Caco-2 (cell line): ENCODE results near the gene CDC42BPG. TPM values are rescaled to one million over a fixed set of nuclear protein-coding genes. Genes with fewer than 3 reads are reported as not detected.

Experiments used
- BruUV-seq: library from RNA; stranded (reverse); fragments of 400-500 nt; replicated peaks from 2 replicates; lab custom pipeline; 2021; lab: Mats Ljungman, UMichigan
- CTCF ChIA-PET: fragments of 300-600 bp; sonication (Branson Sonifier 250); formaldehyde crosslinking; loops from one replicate; lab custom pipeline; 2022; ENCODE audit warnings: antibody characterized with exemption; lab: Charles Lee
- POLR2A ChIA-PET: fragments of 300-600 bp; sonication (Branson Sonifier 250); formaldehyde crosslinking; loops from one replicate; lab custom pipeline; 2022; ENCODE audit warnings: antibody characterized with exemption; lab: Charles Lee
- DNase-seq, 2 experiments: peaks; one replicate each; pipeline versions ENCODE4 v3.0.0 to v3.0.0-alpha.2; 2020 to 2022
- H3K27me3 ChIP-seq: replicated peaks from 2 replicates; pipeline ENCODE4 v1.6.0; 2011; ENCODE audit warnings: low read length; ENCODE audit not compliant: control insufficient read depth, insufficient read depth
- H3K36me3 ChIP-seq: 2 replicates; pipeline ENCODE4 v1.5.1; 2011; ENCODE audit warnings: low read length; ENCODE audit not compliant: control insufficient read depth, insufficient read depth
- H3K4me1 ChIP-seq: fragments of 250-450 bp; sonication (Bioruptor Pico); 2 replicates; pipeline ENCODE4 v1.5.1; 2020; ENCODE audit warnings: mild to moderate bottlenecking
- H3K4me3 ChIP-seq: 2 replicates; pipeline ENCODE4 v1.5.1; 2011; ENCODE audit warnings: low read depth, mild to moderate bottlenecking, control low read depth, low read length
- H3K9me3 ChIP-seq: fragments of 250-450 bp; sonication (Bioruptor Pico); 2 replicates; pipeline ENCODE4 v1.5.1; 2020; ENCODE audit warnings: mild to moderate bottlenecking, moderate library complexity
- H3K27ac Mint-ChIP-seq: one replicate; pipeline ENCODE4 v1.8.0; 2022; ENCODE audit warnings: mixed read lengths; ENCODE audit not compliant: unreplicated experiment
- H3K27me3 Mint-ChIP-seq: one replicate; pipeline ENCODE4 v1.8.0; 2022; ENCODE audit warnings: mixed read lengths; ENCODE audit not compliant: insufficient read depth, unreplicated experiment
- H3K36me3 Mint-ChIP-seq: one replicate; pipeline ENCODE4 v1.8.0; 2022; ENCODE audit warnings: mild to moderate bottlenecking, mixed read lengths; ENCODE audit not compliant: insufficient read depth, unreplicated experiment
- H3K4me1 Mint-ChIP-seq: one replicate; pipeline ENCODE4 v1.8.0; 2022; ENCODE audit warnings: low read depth, mixed read lengths; ENCODE audit not compliant: unreplicated experiment
- H3K4me3 Mint-ChIP-seq: one replicate; pipeline ENCODE4 v1.8.0; 2022; ENCODE audit warnings: mild to moderate bottlenecking, moderate library complexity, mixed read lengths; ENCODE audit not compliant: unreplicated experiment
- H3K9me3 Mint-ChIP-seq: one replicate; pipeline ENCODE4 v1.8.0; 2022; ENCODE audit warnings: mixed read lengths; ENCODE audit not compliant: unreplicated experiment
- intact Hi-C: fragments of 100-400 bp; cut with micrococcal nuclease; formaldehyde crosslinking; loops from one replicate; pipeline ENCODE4 v1.10.0; 2022; ENCODE audit not compliant: unreplicated experiment
- total RNA-seq: library from RNA; stranded (reverse); gene quantifications from 2 replicates; pipeline ENCODE4 v1.2.3, GENCODE V29; 2022
- TF ChIP-seq, protein P1 (sequence below), 2 experiments: fragments of 200-600 bp in 1 of 2; IDR thresholded peaks; 1 replicate in 1 of 2; 2 replicates in 1 of 2; pipeline versions ENCODE4 v1.5.1 to v1.8.0; 2011 to 2022; ENCODE audit warnings: antibody characterized with exemption in 1 of 2, control low read depth in 1 of 2, inconsistent platforms in 1 of 2, low read depth in 1 of 2, low read length in 1 of 2, mild to moderate bottlenecking in 1 of 2, moderate library complexity in 1 of 2; ENCODE audit not compliant: insufficient read depth in 1 of 2, severe bottlenecking in 1 of 2, unreplicated experiment in 1 of 2

The CDC42BPG gene
- total RNA-seq, 1 experiment from 2014 or later, result 29.1 TPM

DNA sequence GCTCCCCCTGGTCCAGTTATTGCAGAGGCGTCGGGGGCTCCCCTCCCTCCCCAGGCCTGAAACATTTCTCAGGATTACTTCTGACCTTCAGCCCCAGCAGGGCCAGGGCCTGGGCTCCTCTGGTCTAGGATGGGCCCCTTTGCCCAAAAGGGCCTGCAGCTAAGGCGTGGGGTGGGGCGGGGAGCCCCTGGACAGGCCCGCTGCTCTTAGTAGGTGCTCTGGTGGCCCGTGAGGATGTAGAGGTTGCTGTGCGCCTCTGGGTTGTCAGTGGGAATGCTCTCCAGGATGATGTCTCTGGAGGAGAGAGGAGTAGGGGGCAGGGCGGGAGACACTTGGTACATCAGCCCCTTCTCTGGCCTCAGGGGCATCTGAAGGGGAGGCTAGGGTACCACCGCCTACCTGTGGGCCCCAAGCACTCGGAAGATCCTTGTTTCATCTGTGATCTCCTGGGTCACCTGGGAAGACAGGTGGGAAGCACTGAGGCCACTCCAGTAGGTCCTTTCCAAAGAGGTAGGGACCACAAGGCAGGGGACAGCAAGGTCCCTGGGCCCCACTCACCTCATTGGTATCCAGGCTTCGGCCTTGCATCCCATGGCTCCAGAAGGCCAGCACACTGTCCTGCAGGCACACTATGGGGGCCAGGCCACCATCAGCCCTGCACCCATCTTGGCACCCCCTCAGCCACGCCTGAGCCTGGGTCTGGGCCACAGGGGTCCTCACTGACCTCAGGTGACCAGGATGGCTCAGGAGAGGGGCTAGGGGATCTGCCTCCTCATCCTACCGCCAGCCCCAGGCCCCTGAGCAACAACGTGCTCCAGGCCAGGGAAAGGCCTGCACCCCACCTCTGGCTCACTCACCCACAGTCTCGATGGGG, 54.9 kb downstream of the CDC42BPG start:
- no peaks in the 10 kb centered on the region for H3K9me3 ChIP-seq
- H3K4me1 ChIP-seq, result no peaks in the 10 kb centered on the region
- no peaks in the 10 kb centered on the region for H3K36me3 ChIP-seq
- no peak overlapping the region for H3K4me3 ChIP-seq
- POLR2A ChIA-PET, result interaction anchor here (0.6 kb wide), 1 partner anchor 33 kb away, joined by 3 read pairs; no protein-coding TSS in a partner anchor
- Mint-ChIP-seq H3K4me3 (no peak overlapping the region), H3K36me3 (no peaks in the 10 kb centered on the region), H3K4me1 (no peaks in the 10 kb centered on the region), H3K9me3 (no peaks in the 10 kb centered on the region), H3K27ac (no peak overlapping the region), H3K27me3 (no peaks in the 10 kb centered on the region)
- no TSS peak for BruUV-seq
- TF ChIP-seq, protein P1, sequence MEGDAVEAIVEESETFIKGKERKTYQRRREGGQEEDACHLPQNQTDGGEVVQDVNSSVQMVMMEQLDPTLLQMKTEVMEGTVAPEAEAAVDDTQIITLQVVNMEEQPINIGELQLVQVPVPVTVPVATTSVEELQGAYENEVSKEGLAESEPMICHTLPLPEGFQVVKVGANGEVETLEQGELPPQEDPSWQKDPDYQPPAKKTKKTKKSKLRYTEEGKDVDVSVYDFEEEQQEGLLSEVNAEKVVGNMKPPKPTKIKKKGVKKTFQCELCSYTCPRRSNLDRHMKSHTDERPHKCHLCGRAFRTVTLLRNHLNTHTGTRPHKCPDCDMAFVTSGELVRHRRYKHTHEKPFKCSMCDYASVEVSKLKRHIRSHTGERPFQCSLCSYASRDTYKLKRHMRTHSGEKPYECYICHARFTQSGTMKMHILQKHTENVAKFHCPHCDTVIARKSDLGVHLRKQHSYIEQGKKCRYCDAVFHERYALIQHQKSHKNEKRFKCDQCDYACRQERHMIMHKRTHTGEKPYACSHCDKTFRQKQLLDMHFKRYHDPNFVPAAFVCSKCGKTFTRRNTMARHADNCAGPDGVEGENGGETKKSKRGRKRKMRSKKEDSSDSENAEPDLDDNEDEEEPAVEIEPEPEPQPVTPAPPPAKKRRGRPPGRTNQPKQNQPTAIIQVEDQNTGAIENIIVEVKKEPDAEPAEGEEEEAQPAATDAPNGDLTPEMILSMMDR (IDR thresholded peaks at IDR 0.05; ENCODE audit: insufficient read depth in 1 of 2, low read depth in 1 of 2, low read length in 1 of 2, severe bottlenecking in 1 of 2, unreplicated experiment in 1 of 2), result no peak
- DNase-seq, result peak in 1 of 2 experiments; percentile 21
- intact Hi-C loops, result no loop called here
- CTCF ChIA-PET, result no interaction called here
- no peaks in the 10 kb centered on the region for H3K27me3 ChIP-seq

DNA sequence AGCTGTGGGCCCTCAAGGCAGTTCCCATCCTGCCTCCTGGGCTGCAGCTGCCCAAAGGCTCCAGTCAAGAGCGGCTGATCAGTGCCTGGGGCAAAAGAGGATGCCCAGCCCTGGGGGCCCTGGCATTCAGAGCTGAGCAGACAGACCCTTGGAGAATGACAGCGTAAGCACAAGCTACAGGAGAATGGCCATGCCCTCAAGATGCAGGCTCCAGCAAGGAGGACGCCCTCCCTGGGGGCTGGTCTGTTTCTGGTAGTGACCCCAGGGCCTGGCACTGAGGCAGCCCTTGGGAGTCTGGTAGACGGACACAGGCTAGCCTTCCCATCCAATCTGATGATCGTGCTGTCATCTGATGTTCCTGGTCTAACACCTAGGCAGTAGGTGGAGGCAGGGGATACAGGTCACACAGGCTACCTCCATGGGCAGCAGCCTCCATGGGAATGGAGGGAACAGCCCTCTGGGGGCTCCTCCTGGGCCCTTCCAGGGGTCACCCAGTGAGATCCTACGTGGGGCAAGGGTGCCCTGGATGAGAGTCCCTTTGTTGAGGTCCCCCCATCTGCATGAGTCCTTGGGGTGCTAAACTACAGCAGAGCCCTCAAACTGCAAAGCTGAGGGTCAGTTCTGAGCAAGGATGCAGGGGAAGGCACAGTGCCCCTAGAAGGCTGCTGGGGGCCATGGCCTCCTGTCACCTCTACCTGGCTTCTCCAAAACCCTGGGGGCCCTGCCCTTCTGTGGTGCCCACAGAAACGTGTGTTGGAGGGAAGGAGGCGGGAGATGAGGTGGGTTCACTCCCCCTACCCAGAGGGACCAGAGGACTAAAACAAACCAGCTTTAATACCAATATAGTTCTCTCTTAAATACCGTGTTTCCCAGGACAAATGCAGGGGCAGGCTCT, 55.9 kb downstream of the CDC42BPG start:
- ChIA-PET POLR2A (interaction anchor here (0.6 kb wide), 1 partner anchor 34 kb away, joined by 3 read pairs; no protein-coding TSS in a partner anchor), CTCF (interaction anchor here (0.6 to 1.1 kb wide), 8 partner anchors 10 to 222 kb away, joined by 3 to 10 read pairs (median 4); partner anchors contain the start of genes BATF2, MAP4K2, MEN1 and SF1)
- Histone ChIP-seq H3K4me3 (no peak overlapping the region), H3K36me3 (no peaks in the 10 kb centered on the region), H3K9me3 (no peaks in the 10 kb centered on the region), H3K4me1 (no peaks in the 10 kb centered on the region), H3K27me3 (no peaks in the 10 kb centered on the region)
- peak in 1 of 2 experiments; percentile 21 for DNase-seq
- H3K36me3 Mint-ChIP-seq, result no peaks in the 10 kb centered on the region
- H3K27me3 Mint-ChIP-seq, result no peaks in the 10 kb centered on the region
- no peaks in the 10 kb centered on the region for H3K9me3 Mint-ChIP-seq
- BruUV-seq, result no TSS peak
- no peak overlapping the region for H3K4me3 Mint-ChIP-seq
- TF ChIP-seq, protein P1 (IDR thresholded peaks at IDR 0.05; ENCODE audit: insufficient read depth in 1 of 2, low read depth in 1 of 2, low read length in 1 of 2, severe bottlenecking in 1 of 2, unreplicated experiment in 1 of 2), result no peak
- H3K27ac Mint-ChIP-seq, result no peak overlapping the region
- no peaks in the 10 kb centered on the region for H3K4me1 Mint-ChIP-seq
- intact Hi-C loops, result no loop called here
